ENCODE results near the gene FAM200C. TPM values are rescaled to one million over a fixed set of nuclear protein-coding genes. Genes with fewer than 3 reads are reported as not detected.

Gene FAM200C
- total RNA-seq, 1 donor, result 4.7 TPM

DNA sequence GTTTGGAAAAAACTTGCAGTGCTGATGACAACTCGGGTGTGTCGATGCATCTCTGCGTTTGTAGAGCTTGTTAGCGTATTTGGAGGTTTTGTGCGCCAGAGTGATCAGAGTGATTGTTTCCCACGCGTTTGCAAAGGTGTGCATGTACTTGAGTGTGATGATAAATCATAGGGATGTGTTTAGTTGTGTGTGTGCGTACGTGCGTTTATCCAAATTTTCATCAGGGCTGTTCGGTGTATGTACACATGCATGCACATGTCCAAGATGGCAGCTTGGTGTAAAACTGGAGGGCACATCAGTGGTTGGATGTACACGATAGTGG, 29.2 kb downstream of the FAM200C start:
- TF ChIP-seq CTCF (IDR thresholded peaks at IDR 0.05; ENCODE audit: insufficient read depth, low read depth, low read length), result no peak
- DNase-seq (ENCODE audit: low read depth), result no peak
- H3K4me3 ChIP-seq (ENCODE audit: low read depth, low read length), result peak overlapping the region; percentile 59

DNA sequence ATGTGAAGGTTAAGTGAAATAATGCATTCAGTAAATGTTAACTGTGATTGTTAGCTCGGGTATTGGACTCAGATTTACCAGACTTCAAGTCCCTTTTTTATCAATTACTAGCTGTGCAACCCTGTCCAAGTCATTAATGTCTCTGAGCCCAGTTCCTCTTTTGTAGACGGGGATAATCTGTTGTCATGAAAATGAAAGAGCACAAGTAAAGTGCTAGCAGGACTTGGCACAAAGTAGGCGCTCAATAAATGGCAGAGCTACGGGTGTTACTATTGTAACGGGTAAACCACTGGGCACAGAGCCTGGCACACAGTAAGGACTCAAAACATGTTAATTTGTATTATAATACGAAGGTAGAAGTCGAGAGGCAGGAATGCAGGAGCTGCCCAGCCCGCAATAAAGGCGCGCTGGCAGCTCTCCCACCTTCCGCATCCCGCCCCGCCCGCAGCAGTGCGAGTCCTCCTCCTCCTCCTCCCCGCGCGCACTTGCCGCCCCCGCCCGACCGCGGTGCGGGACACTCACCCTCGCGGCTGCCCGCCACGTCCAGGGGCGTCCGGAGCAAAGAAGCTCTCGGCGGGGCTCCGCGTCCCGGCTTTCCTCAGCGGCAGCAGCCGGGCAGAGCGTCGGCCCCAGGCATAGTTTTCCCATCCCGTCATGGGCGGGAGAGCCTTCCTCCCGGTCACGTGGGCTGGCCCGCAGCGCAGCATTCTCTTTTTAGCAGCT, 29.7 kb downstream of the FAM200C start, which contains the start of gene C1QTNF2:
Gene C1QTNF2, minus strand, starts transcription at position 637 of the 723 bp plus-strand sequence. CDS start 15,615 bp downstream, outside the sequence.
- H3K4me3 ChIP-seq (ENCODE audit: low read depth, low read length), result peak within 1 kb of the TSS; percentile 59
- peak; percentile 59 for DNase-seq (ENCODE audit: low read depth)
- TF ChIP-seq CTCF (IDR thresholded peaks at IDR 0.05; ENCODE audit: insufficient read depth, low read depth, low read length), result no peak

DNA sequence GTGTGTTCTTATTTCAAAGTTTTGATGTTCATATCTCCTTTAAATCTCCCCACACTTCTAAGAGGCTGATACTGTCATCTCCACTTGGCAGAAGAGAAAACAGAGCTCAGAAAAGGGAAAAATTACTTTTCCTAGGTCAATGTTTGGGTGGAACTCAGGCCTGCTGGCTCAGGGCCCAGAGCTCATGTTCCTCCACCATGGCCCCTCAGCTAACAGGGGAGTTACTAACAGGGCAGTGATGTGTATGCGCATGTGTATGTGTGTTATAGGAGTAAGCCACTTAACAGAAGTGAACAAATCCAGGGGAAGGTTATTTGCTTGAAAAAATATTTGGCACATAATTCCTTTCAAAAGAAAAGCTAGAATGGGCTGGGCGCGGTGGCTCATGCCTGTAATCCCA, 32.0 kb downstream of the FAM200C start:
- DNase-seq (ENCODE audit: low read depth), result no peak
- TF ChIP-seq CTCF (IDR thresholded peaks at IDR 0.05; ENCODE audit: insufficient read depth, low read depth, low read length), result no peak
- no peak overlapping the region for H3K4me3 ChIP-seq (ENCODE audit: low read depth, low read length)

DNA sequence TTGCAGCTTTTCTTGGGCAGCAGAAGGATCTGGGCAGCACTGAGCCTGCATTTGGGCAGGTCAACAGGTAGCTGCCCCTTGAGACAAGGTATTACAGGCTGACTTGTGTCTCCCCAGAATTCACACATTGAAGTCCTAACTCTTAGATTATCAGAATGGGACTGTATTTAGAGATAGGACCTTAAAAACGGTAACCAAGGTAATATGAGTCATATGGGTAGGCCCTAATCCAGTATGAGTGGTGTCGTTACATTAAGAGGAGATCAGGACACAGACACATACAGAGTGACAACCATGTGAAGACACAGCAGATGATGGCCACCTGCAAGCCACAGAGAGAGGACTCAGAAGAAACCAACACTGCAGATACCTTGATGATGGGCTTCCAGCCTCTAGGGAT, 32.6 kb downstream of the FAM200C start:
- no peak for DNase-seq (ENCODE audit: low read depth)
- H3K4me3 ChIP-seq (ENCODE audit: low read depth, low read length), result no peak overlapping the region
- TF ChIP-seq CTCF (IDR thresholded peaks at IDR 0.05; ENCODE audit: insufficient read depth, low read depth, low read length), result no peak

GRCh38 chr5:160366230-160366629, 33.6 kb downstream of the FAM200C start:
- no peak for TF ChIP-seq CTCF (IDR thresholded peaks at IDR 0.05; ENCODE audit: insufficient read depth, low read depth, low read length)
- H3K4me3 ChIP-seq (ENCODE audit: low read depth, low read length), result no peak overlapping the region
- DNase-seq (ENCODE audit: low read depth), result no peak

- DNase-seq (ENCODE audit: low read depth), result no peak
- no peak overlapping the region for H3K4me3 ChIP-seq (ENCODE audit: low read depth, low read length)
- no peak for TF ChIP-seq CTCF (IDR thresholded peaks at IDR 0.05; ENCODE audit: insufficient read depth, low read depth, low read length)
Measured at GRCh38 chr5:160363660-160364395, 36.0 kb downstream of the FAM200C start.
